Raji (cell line): ENCODE measurements around the gene HMCES.
A peak's percentile ranks its signal among the peaks of the same experiment; 100 is the strongest.

ENCODE experiments used
- POLR2A ChIP-seq: IDR thresholded peaks from 2 replicates; pipeline ENCODE4 v1.6.1; 2011; ENCODE audit warnings: low read depth, low read length, control low read depth; ENCODE audit not compliant: insufficient read depth

Gene HMCES

GRCh38 chr3:129311054-129311902 is 32.6 kb downstream of the HMCES start:
- TF ChIP-seq POLR2A: no peak

- no peak for TF ChIP-seq POLR2A
Observed at GRCh38 chr3:129312021-129312639, 33.5 kb downstream of the HMCES start.

GRCh38 chr3:129312671-129313414 is 34.2 kb downstream of the HMCES start:
- no peak for TF ChIP-seq POLR2A

GRCh38 chr3:129313415-129313664 is 34.7 kb downstream of the HMCES start:
- no peak for TF ChIP-seq POLR2A

GRCh38 chr3:129313665-129314385 is 35.2 kb downstream of the HMCES start:
- TF ChIP-seq POLR2A: no peak

- TF ChIP-seq POLR2A: no peak
Observed at GRCh38 chr3:129314386-129315222, 35.9 kb downstream of the HMCES start.

GRCh38 chr3:129315223-129315997 is 36.7 kb downstream of the HMCES start:
- no peak for TF ChIP-seq POLR2A

GRCh38 chr3:129315998-129316247 is 37.3 kb downstream of the HMCES start:
- TF ChIP-seq POLR2A: no peak

- TF ChIP-seq POLR2A: peak; percentile 81
Observed at GRCh38 chr3:129316248-129317013, 37.8 kb downstream of the HMCES start.

- no peak for TF ChIP-seq POLR2A
Observed at GRCh38 chr3:129317014-129317771, 38.5 kb downstream of the HMCES start.

- TF ChIP-seq POLR2A: no peak
Observed at GRCh38 chr3:129317848-129318247, 39.2 kb downstream of the HMCES start.

- TF ChIP-seq POLR2A: no peak
Observed at GRCh38 chr3:129318921-129319320, 40.3 kb downstream of the HMCES start.

GRCh38 chr3:129320261-129320660 is 41.6 kb downstream of the HMCES start:
- TF ChIP-seq POLR2A: no peak
